GM12878 (cell line): ENCODE measurements around the gene ANKDD1A. TPM values are rescaled to one million over a fixed set of nuclear protein-coding genes. Genes with fewer than 3 reads are reported as not detected.

ENCODE experiments used
- ATAC-seq: fragments of 200-7000 bp; cut with Tn5 transposase; 3 replicates; pipeline ENCODE4 v1.9.1; 2020; ENCODE audit warnings: mild to moderate bottlenecking, moderate library complexity
- BruUV-seq: library from RNA; stranded (reverse); fragments of 400-500 nt; replicated peaks from 2 replicates; lab custom pipeline; 2021; lab: Mats Ljungman, UMichigan
- CTCF ChIA-PET: fragments of 300-600 bp; sonication (Branson Sonifier 250); formaldehyde crosslinking; extraction: SDS; loops from one replicate; lab custom pipeline; 2021; ENCODE audit warnings: inconsistent platforms; lab: Yijun Ruan, JAX
- POLR2A ChIA-PET: fragments of 350-600 bp; formaldehyde crosslinking; extraction: SDS; loops from one replicate; lab custom pipeline; 2021; ENCODE audit warnings: inconsistent platforms; lab: Charles Lee
- RAD21 ChIA-PET: fragments of 300-600 bp; sonication (Branson Sonifier 250); formaldehyde crosslinking; loops from one replicate; lab custom pipeline; 2023; ENCODE audit warnings: antibody characterized with exemption; ENCODE audit not compliant: unreplicated experiment; lab: Charles Lee
- SMC1A ChIA-PET: fragments of 300-600 bp; sonication (Branson Sonifier 250); formaldehyde crosslinking; loops from one replicate; lab custom pipeline; 2023; ENCODE audit not compliant: unreplicated experiment, uncharacterized antibody; lab: Charles Lee
- DNase-seq: peaks from one replicate; pipeline ENCODE4 v3.0.0-alpha.2; 2011; ENCODE audit warnings: low read depth, low spot score
- FAIRE-seq: peaks from 3 replicates; lab custom pipeline; 2011; peaks lifted over from hg19 to GRCh38; lab: Jason Lieb, UNC
- H2AFZ ChIP-seq: 2 replicates; pipeline ENCODE4 v1.6.0; 2011; ENCODE audit warnings: low read depth, low read length, control low read depth; ENCODE audit not compliant: control insufficient read depth
- H3K27ac ChIP-seq: 2 replicates; pipeline ENCODE4 v1.5.1; 2011; ENCODE audit warnings: control low read depth; ENCODE audit not compliant: control insufficient read depth, insufficient read depth
- H3K27me3 ChIP-seq, 2 experiments: replicated peaks in 1 of 2; 2 replicates each; pipeline versions ENCODE4 v1.6.0 to v1.6.1; 2011; ENCODE audit warnings: low read length in 1 of 2; ENCODE audit not compliant: control insufficient read depth in 2 of 2, insufficient read depth in 2 of 2
- H3K36me3 ChIP-seq, 2 experiments: 2 replicates each; pipeline ENCODE4 v1.5.1; 2011; ENCODE audit warnings: low read length in 1 of 2; ENCODE audit not compliant: control insufficient read depth in 2 of 2, insufficient read depth in 2 of 2
- H3K4me1 ChIP-seq: 2 replicates; pipeline ENCODE4 v1.6.1; 2011; ENCODE audit warnings: mild to moderate bottlenecking, low read length, moderate library complexity, mixed read lengths; ENCODE audit not compliant: control insufficient read depth, insufficient read depth
- H3K4me2 ChIP-seq: 2 replicates; pipeline ENCODE4 v1.6.0; 2011; ENCODE audit warnings: control low read depth; ENCODE audit not compliant: control insufficient read depth, insufficient read depth
- H3K4me3 ChIP-seq: fragments of 200-600 bp; sonication (generic); 2 replicates; pipeline ENCODE4 v1.5.1; 2016
- H3K79me2 ChIP-seq: 2 replicates; pipeline ENCODE4 v1.6.0; 2011; ENCODE audit warnings: low read length; ENCODE audit not compliant: control insufficient read depth, insufficient read depth
- H3K9ac ChIP-seq: 2 replicates; pipeline ENCODE4 v1.8.0; 2011; ENCODE audit warnings: low read length, control low read depth, mixed read lengths; ENCODE audit not compliant: control insufficient read depth, insufficient read depth
- H3K9me3 ChIP-seq: replicated peaks from 3 replicates; pipeline ENCODE4 v1.5.1; 2011; ENCODE audit warnings: mild to moderate bottlenecking, low read length; ENCODE audit not compliant: control insufficient read depth, insufficient read depth
- H4K20me1 ChIP-seq: 2 replicates; pipeline ENCODE4 v1.6.0; 2011; ENCODE audit not compliant: control insufficient read depth, insufficient read depth
- BCL11A ChIP-seq: IDR thresholded peaks from 2 replicates; pipeline ENCODE4 v1.6.1; 2011; ENCODE audit warnings: low read depth, low read length
- DPF2 ChIP-seq: fragments of 450-650 bp; IDR thresholded peaks from 2 replicates; pipeline ENCODE4 v1.6.1; 2017; ENCODE audit warnings: mild to moderate bottlenecking
- EED ChIP-seq: sonication (generic); IDR thresholded peaks from 2 replicates; pipeline ENCODE4 v1.6.1; 2016; ENCODE audit warnings: antibody characterized with exemption, low read depth
- EZH2 ChIP-seq: IDR thresholded peaks from 2 replicates; pipeline ENCODE4 v1.6.1; 2012; ENCODE audit warnings: low read depth, mild to moderate bottlenecking, control low read depth, inconsistent platforms, low read length, borderline replicate concordance; ENCODE audit not compliant: control insufficient read depth
- IKZF1 ChIP-seq: fragments of 450-650 bp; conservative IDR thresholded peaks from 2 replicates; pipeline ENCODE4 v1.6.1; 2017; ENCODE audit warnings: antibody characterized with exemption, mild to moderate bottlenecking
- IRF3 ChIP-seq: fragments of 450-650 bp; IDR thresholded peaks from 2 replicates; pipeline ENCODE4 v1.6.1; 2014; ENCODE audit warnings: mild to moderate bottlenecking
- KAT2A ChIP-seq: conservative IDR thresholded peaks from 2 replicates; pipeline ENCODE4 v1.6.1; 2011; ENCODE audit warnings: low read depth, low read length; ENCODE audit not compliant: control insufficient read depth
- MAX ChIP-seq: IDR thresholded peaks from 2 replicates; pipeline ENCODE4 v1.6.1; 2012; ENCODE audit warnings: low read depth, low read length, improper control_type of control experiment
- MEF2A ChIP-seq: IDR thresholded peaks from 2 replicates; pipeline ENCODE4 v1.6.1; 2011; ENCODE audit warnings: low read depth, mild to moderate bottlenecking, low read length, moderate library complexity; ENCODE audit not compliant: insufficient read depth
- NFXL1 ChIP-seq: fragments of 450-650 bp; IDR thresholded peaks from 2 replicates; pipeline ENCODE4 v1.6.1; 2017; ENCODE audit warnings: antibody characterized with exemption, mild to moderate bottlenecking, borderline replicate concordance
- POLR2A ChIP-seq: IDR thresholded peaks from 2 replicates; pipeline ENCODE4 v1.6.1; 2011; ENCODE audit warnings: low read depth, mild to moderate bottlenecking, low read length
- TCF12 ChIP-seq: IDR thresholded peaks from 2 replicates; pipeline ENCODE4 v1.6.1; 2011; ENCODE audit warnings: low read depth, mild to moderate bottlenecking, low read length
- USF1 ChIP-seq: IDR thresholded peaks from 2 replicates; pipeline ENCODE4 v1.6.1; 2011; ENCODE audit warnings: borderline replicate concordance, low read depth, mild to moderate bottlenecking, moderate library complexity, mixed read lengths, low read length; ENCODE audit not compliant: insufficient read depth; ENCODE audit errors: extremely low read length
- ZNF217 ChIP-seq: fragments of 450-650 bp; IDR thresholded peaks from 2 replicates; pipeline ENCODE4 v1.6.1; 2017; ENCODE audit warnings: antibody characterized with exemption, mild to moderate bottlenecking
- ZNF24 ChIP-seq: fragments of 450-650 bp; IDR thresholded peaks from 2 replicates; pipeline ENCODE4 v1.6.1; 2017; ENCODE audit warnings: antibody characterized with exemption, mild to moderate bottlenecking
- ZNF384 ChIP-seq: IDR thresholded peaks from 2 replicates; pipeline ENCODE4 v1.6.1; 2012; ENCODE audit warnings: low read depth, mild to moderate bottlenecking, low read length, improper control_type of control experiment, borderline replicate concordance
- ZNF592 ChIP-seq: fragments of 450-650 bp; IDR thresholded peaks from 2 replicates; pipeline ENCODE4 v1.6.1; 2017; ENCODE audit warnings: mild to moderate bottlenecking, moderate library complexity
- ZNF622 ChIP-seq: fragments of 450-650 bp; IDR thresholded peaks from 2 replicates; pipeline ENCODE4 v1.6.1; 2017; ENCODE audit warnings: mild to moderate bottlenecking, inconsistent platforms
- WGBS: methylation state at CpG from one replicate; pipeline ENCODE4 v1.1.6; 2016; ENCODE audit warnings: low lambda C conversion rate; ENCODE audit not compliant: insufficient replicate concordance, insufficient coverage; ENCODE audit errors: missing lambda C conversion rate; 5-methylcytosine and 5-hydroxymethylcytosine counted together
- in situ Hi-C: fragments of 300-500 bp; cut with MboI; formaldehyde crosslinking; loops from 9 replicates; pipeline ENCODE4 v1.14.3; 2018; ENCODE audit warnings: mixed read lengths
- intact Hi-C: fragments of 100-400 bp; cut with micrococcal nuclease; formaldehyde crosslinking; loops from one replicate; pipeline ENCODE4 v1.14.2; 2022; ENCODE audit not compliant: unreplicated experiment
- polyA plus RNA-seq, 11 experiments: library from polyadenylated mRNA; depleted of rRNA in 4 of 11; unstranded in 6 of 11; stranded (reverse) in 5 of 11; fragments of >200 nt; fragmentation: Nextera tagmentation in 4 of 11; fragmentation: Illumina TruSeq in 1 of 11; extraction: Ambion mirVana in 4 of 11; extraction: Trizol in 1 of 11; gene quantifications; 1 replicate in 1 of 11; 2 replicates in 10 of 11; pipeline versions ENCODE4 v1.2.1 to v1.2.3, GENCODE V29; 2011 to 2016; ENCODE audit warnings: inconsistent platforms in 2 of 11, missing spikeins in 2 of 11, low read depth in 1 of 11
- total RNA-seq, 4 experiments: library from RNA; depleted of rRNA in 3 of 4; stranded (reverse); fragments of >200 nt in 3 of 4; fragmentation: Illumina TruSeq in 1 of 4; extraction: Trizol in 1 of 4; gene quantifications; 2 replicates each; pipeline versions ENCODE4 v1.2.1 to v1.2.3, GENCODE V29; 2013 to 2021

ANKDD1A gene
- total and polyA plus RNA-seq, 10 of the 15 experiments (the other 5 are each of a cell fraction or from before 2014, with no cell fraction given), result 1.5 to 6.6 (median 4.1) TPM

- no peaks in the 10 kb centered on the region for H4K20me1 ChIP-seq
- H3K36me3 ChIP-seq, result no peaks in the 10 kb centered on the region
- H3K27ac ChIP-seq, result no peak overlapping the region
- 0 out of 2 replicates have a peak overlapping the region, but pooled peaks have one; percentile 60 for H3K4me3 ChIP-seq
- ATAC-seq (no peak), DNase-seq (no peak)
- RAD21 ChIA-PET, result no interaction called here
- no peak overlapping the region for H2AFZ ChIP-seq
- BruUV-seq, result no TSS peak
- H3K4me1 ChIP-seq, result peaks cover 8% of the 10 kb centered on the region
- in situ Hi-C loops (no loop called here), intact Hi-C loops (no loop called here)
- 90% methylated on average over 15 of the region's 15 CpGs for WGBS
- no peaks in the 10 kb centered on the region for H3K79me2 ChIP-seq
- SMC1A ChIA-PET, result interaction anchor here (0.9 to 1.1 kb wide), 2 partner anchors 17 to 66 kb away, joined by 3 read pairs; no protein-coding TSS in a partner anchor
- no peaks in the 10 kb centered on the region for H3K27me3 ChIP-seq
- no peak for TF ChIP-seq MAX
- TF ChIP-seq USF1, result no peak
- no peak for TF ChIP-seq ZNF622
- no peak for TF ChIP-seq NFXL1
- no peak for TF ChIP-seq ZNF24
- TF ChIP-seq EED, result no peak
- TF ChIP-seq MEF2A, result no peak
- TF ChIP-seq ZNF217, result no peak
- TF ChIP-seq KAT2A, result no peak
- no peak for TF ChIP-seq BCL11A
- no peak for TF ChIP-seq ZNF592
- TF ChIP-seq EZH2, result no peak
- no peak for TF ChIP-seq POLR2A
- no peak for TF ChIP-seq ZNF384
- no peak for TF ChIP-seq IRF3
- no peak for TF ChIP-seq DPF2
- no peak for TF ChIP-seq TCF12
- no peak for TF ChIP-seq IKZF1
- TF ChIP-seq, all 136 proteins: peak for 0
- CTCF ChIA-PET, result interaction anchor here (1.1 to 1.2 kb wide), 2 partner anchors 77 to 179 kb away, joined by 3 to 4 read pairs; no protein-coding TSS in a partner anchor
- H3K9ac ChIP-seq, result no peak overlapping the region
- POLR2A ChIA-PET, result interaction anchor here (1.1 to 1.2 kb wide), 2 partner anchors 19 to 69 kb away, joined by 3 read pairs; no protein-coding TSS in a partner anchor
- no peak for FAIRE-seq
- H3K4me2 ChIP-seq, result no peak overlapping the region
- H3K9me3 ChIP-seq, result no peaks in the 10 kb centered on the region
Observed at GRCh38 chr15:64912379-64913325, 950 bp downstream of the ANKDD1A start.
